ENCODE results near the gene ZC3H4. TPM values are rescaled to one million over a fixed set of nuclear protein-coding genes. Genes with fewer than 3 reads are reported as not detected.
A peak's percentile ranks its signal among the peaks of the same experiment; 100 is the strongest.

ZC3H4 gene
- total RNA-seq, 1 donor from 2014 or later, result 43.5 TPM

DNA sequence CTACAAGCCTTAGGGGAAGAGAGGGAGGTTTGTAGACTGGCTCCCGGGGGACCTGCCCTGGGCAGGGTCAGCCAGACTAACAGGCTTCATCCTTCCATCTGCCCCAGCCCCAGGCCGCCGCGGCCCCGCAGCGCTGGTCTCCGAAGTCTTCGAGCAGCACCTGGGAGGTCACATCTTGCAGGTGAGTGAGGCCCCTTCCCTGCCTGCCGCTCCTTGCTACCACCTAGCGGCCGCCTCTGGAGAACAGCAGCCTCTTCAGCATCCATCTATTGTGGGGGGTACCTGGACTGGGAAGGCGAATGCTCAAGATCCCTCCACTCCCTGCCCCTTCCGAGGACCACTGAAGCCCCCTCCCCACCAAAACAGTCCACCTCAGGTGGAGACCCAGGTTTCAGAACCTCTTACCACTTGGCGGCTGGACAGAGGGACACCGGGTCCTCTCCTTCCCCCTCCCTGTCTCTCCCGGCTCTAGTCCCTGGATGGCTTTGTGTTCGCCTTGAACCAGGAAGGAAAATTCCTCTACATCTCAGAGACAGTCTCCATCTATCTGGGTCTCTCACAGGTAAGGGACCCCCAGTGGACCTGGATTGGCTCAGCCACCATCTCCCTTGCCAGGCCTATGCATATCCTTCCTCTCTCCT is 81.3 kb downstream of the ZC3H4 start:
- Mint-ChIP-seq H3K36me3 (ENCODE audit: low read depth) (no peaks in the 10 kb centered on the region), H3K9me3 (ENCODE audit: low read depth) (no peaks in the 10 kb centered on the region), H3K4me1 (ENCODE audit: low read depth) (peaks cover 19% of the 10 kb centered on the region), H3K27me3 (ENCODE audit: low read depth) (peaks cover 7% of the 10 kb centered on the region), H3K4me3 (ENCODE audit: unreplicated experiment) (no peak overlapping the region), H3K27ac (ENCODE audit: unreplicated experiment) (no peak overlapping the region)
- TF ChIP-seq, protein P1, sequence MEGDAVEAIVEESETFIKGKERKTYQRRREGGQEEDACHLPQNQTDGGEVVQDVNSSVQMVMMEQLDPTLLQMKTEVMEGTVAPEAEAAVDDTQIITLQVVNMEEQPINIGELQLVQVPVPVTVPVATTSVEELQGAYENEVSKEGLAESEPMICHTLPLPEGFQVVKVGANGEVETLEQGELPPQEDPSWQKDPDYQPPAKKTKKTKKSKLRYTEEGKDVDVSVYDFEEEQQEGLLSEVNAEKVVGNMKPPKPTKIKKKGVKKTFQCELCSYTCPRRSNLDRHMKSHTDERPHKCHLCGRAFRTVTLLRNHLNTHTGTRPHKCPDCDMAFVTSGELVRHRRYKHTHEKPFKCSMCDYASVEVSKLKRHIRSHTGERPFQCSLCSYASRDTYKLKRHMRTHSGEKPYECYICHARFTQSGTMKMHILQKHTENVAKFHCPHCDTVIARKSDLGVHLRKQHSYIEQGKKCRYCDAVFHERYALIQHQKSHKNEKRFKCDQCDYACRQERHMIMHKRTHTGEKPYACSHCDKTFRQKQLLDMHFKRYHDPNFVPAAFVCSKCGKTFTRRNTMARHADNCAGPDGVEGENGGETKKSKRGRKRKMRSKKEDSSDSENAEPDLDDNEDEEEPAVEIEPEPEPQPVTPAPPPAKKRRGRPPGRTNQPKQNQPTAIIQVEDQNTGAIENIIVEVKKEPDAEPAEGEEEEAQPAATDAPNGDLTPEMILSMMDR (IDR thresholded peaks at IDR 0.05), result peak; percentile 85
- DNase-seq (ENCODE audit: low spot score), result no peak

DNA sequence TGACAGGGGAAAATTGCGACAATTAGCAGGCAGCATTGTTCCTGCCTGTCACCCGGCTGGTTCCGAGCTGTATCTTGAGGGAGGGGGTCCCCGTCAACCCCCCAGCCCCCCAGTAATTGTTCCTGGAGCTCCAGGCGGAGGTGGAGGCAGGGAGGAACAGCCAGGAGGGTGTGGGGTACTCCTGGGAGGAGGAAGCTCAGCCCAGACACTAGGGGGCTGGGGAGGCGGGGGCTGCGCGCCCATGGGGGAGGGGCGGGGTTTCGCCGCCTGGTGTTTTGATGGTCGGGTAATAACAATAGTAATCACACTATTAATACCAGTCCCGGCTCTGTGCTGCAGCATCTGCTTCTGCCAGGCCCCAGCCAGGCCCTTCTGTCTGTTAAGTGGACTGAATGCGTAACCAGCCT is 85.4 kb downstream of the ZC3H4 start:
- peaks cover under 1% of the 10 kb centered on the region for H3K4me1 Mint-ChIP-seq (ENCODE audit: low read depth)
- TF ChIP-seq, protein P1 (IDR thresholded peaks at IDR 0.05), result no peak
- H3K27me3 Mint-ChIP-seq (ENCODE audit: low read depth), result peaks cover 21% of the 10 kb centered on the region
- H3K4me3 Mint-ChIP-seq (ENCODE audit: unreplicated experiment), result no peak overlapping the region
- DNase-seq (ENCODE audit: low spot score), result no peak
- H3K36me3 Mint-ChIP-seq (ENCODE audit: low read depth), result peaks cover 2% of the 10 kb centered on the region
- H3K27ac Mint-ChIP-seq (ENCODE audit: unreplicated experiment), result no peak overlapping the region
- no peaks in the 10 kb centered on the region for H3K9me3 Mint-ChIP-seq (ENCODE audit: low read depth)

DNA sequence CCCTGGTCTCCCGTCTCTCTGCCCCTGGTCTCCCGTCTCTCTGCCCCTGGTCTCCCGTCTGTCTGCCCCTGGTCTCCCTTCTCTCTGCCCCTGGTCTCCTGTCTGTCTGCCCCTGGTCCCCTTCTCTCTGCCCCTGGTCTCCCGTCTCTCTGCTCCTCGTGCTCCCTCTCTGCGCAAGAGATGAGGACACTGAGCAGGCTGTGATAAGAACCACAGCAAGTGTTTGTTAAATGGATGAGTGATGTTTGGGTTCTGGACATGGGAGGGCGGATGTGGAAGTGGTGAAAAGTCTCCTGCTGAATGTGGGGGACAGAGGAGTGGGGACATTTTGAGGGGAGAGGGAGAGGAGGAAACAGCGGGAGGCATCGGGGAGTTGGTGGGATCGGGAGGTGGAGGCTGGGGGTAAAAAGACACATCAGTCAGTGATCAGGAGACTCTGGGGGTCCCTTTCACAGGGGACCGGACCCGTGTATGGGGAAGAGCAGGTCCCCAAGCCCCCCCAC is 85.9 kb downstream of the ZC3H4 start:
- Mint-ChIP-seq H3K27ac (ENCODE audit: unreplicated experiment) (no peak overlapping the region), H3K9me3 (ENCODE audit: low read depth) (no peaks in the 10 kb centered on the region), H3K27me3 (ENCODE audit: low read depth) (peaks cover 26% of the 10 kb centered on the region), H3K4me3 (ENCODE audit: unreplicated experiment) (no peak overlapping the region), H3K4me1 (ENCODE audit: low read depth) (peaks cover 5% of the 10 kb centered on the region), H3K36me3 (ENCODE audit: low read depth) (peaks cover 2% of the 10 kb centered on the region)
- TF ChIP-seq, protein P1 (IDR thresholded peaks at IDR 0.05), result no peak
- DNase-seq (ENCODE audit: low spot score), result no peak

DNA sequence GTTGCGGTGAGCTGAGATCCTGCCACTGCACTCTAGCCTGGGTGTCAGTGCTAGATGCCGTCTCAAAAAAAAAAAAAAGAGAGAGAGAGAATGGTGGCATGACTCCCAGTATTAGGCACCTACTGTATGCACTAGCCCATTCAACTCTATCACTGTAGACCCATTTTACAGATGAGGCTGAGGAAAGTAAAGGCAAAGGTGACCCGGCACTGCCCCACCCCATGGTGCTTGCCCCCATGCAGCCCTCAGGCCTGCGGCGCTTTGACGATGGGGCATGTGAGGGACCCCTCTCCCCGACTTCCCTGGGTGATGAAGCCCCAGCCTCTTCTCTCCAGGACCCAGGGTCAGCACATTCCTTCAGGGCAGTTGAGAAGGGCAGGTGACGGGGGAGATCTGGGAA is 86.7 kb downstream of the ZC3H4 start:
- peaks cover 26% of the 10 kb centered on the region for H3K27me3 Mint-ChIP-seq (ENCODE audit: low read depth)
- DNase-seq (ENCODE audit: low spot score), result no peak
- peaks cover 5% of the 10 kb centered on the region for H3K4me1 Mint-ChIP-seq (ENCODE audit: low read depth)
- no peak overlapping the region for H3K27ac Mint-ChIP-seq (ENCODE audit: unreplicated experiment)
- TF ChIP-seq, protein P1 (IDR thresholded peaks at IDR 0.05), result no peak
- H3K9me3 Mint-ChIP-seq (ENCODE audit: low read depth), result no peaks in the 10 kb centered on the region
- peaks cover 2% of the 10 kb centered on the region for H3K36me3 Mint-ChIP-seq (ENCODE audit: low read depth)
- no peak overlapping the region for H3K4me3 Mint-ChIP-seq (ENCODE audit: unreplicated experiment)

DNA sequence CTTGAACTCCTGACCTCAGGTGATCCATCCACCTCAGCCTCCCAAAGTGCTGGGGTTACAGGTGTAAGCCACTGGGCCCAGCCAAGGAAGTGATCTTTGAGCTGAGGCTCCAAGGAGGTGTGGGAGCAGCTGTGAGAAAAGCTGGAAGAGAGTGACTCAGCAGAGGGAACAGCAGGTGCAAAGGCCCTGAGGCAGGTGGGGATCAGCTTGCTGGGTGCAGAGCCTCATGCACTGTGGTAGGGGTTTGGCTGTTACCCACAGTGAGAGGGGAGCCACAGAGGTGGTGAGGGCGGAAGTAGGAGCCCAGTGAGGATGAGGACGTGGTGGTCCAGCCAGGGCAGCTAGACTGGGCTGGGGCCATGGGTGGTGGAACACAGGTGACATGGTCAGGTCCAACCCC is 87.4 kb downstream of the ZC3H4 start:
- Mint-ChIP-seq H3K27ac (ENCODE audit: unreplicated experiment) (no peak overlapping the region), H3K4me1 (ENCODE audit: low read depth) (peaks cover 7% of the 10 kb centered on the region), H3K36me3 (ENCODE audit: low read depth) (peaks cover 2% of the 10 kb centered on the region), H3K9me3 (ENCODE audit: low read depth) (no peaks in the 10 kb centered on the region), H3K4me3 (ENCODE audit: unreplicated experiment) (no peak overlapping the region), H3K27me3 (ENCODE audit: low read depth) (peaks cover 28% of the 10 kb centered on the region)
- DNase-seq (ENCODE audit: low spot score), result no peak
- TF ChIP-seq, protein P1 (IDR thresholded peaks at IDR 0.05), result no peak

Data from chondrocyte (in vitro differentiated cells).